Measurements from ENCODE around the gene TMEM175. TPM values are rescaled to one million over a fixed set of nuclear protein-coding genes. Genes with fewer than 3 reads are reported as not detected.

The TMEM175 gene
- total RNA-seq, 2 experiments from 2014 or later = 11.0 to 11.2 TPM

GRCh38 chr4:958696-959337 is 26.6 kb downstream of the TMEM175 start:
- no peak overlapping the region for H3K27ac Mint-ChIP-seq
- ChIA-PET CTCF (interaction anchor here (1.3 kb wide), 1 partner anchor 28 kb away, joined by 3 read pairs; the partner anchor contains the start of gene IDUA), POLR2A (no interaction called here)
- no peak overlapping the region for H3K4me3 Mint-ChIP-seq
- peaks cover 3% of the 10 kb centered on the region for H3K36me3 Mint-ChIP-seq (ENCODE audit: low read depth)
- no peak for ATAC-seq
- no peaks in the 10 kb centered on the region for H3K9me3 Mint-ChIP-seq
- TF ChIP-seq CTCF (IDR thresholded peaks at IDR 0.05) = no peak
- DNase-seq = no peak
- no peaks in the 10 kb centered on the region for H3K27me3 Mint-ChIP-seq
- intact Hi-C loops (cut with micrococcal nuclease) = no loop called here
- H3K4me1 Mint-ChIP-seq (ENCODE audit: low read depth) = no peaks in the 10 kb centered on the region

GRCh38 chr4:959338-960139 is 27.3 kb downstream of the TMEM175 start:
- Mint-ChIP-seq H3K4me3 (no peak overlapping the region), H3K27ac (no peak overlapping the region), H3K27me3 (no peaks in the 10 kb centered on the region), H3K36me3 (ENCODE audit: low read depth) (peaks cover 3% of the 10 kb centered on the region), H3K9me3 (no peaks in the 10 kb centered on the region), H3K4me1 (ENCODE audit: low read depth) (no peaks in the 10 kb centered on the region)
- ATAC-seq (no peak), DNase-seq (no peak)
- CTCF ChIA-PET = interaction anchor here (1.3 kb wide), 1 partner anchor 28 kb away, joined by 3 read pairs; the partner anchor contains the start of gene IDUA
- intact Hi-C loops (cut with micrococcal nuclease) = no loop called here
- no peak for TF ChIP-seq CTCF (IDR thresholded peaks at IDR 0.05)
- POLR2A ChIA-PET = no interaction called here

- Mint-ChIP-seq H3K4me1 (ENCODE audit: low read depth) (no peaks in the 10 kb centered on the region), H3K27me3 (no peaks in the 10 kb centered on the region), H3K9me3 (no peaks in the 10 kb centered on the region), H3K4me3 (no peak overlapping the region), H3K36me3 (ENCODE audit: low read depth) (no peaks in the 10 kb centered on the region), H3K27ac (no peak overlapping the region)
- ChIA-PET CTCF (interaction anchor here (1.3 kb wide), 1 partner anchor 27 kb away, joined by 3 read pairs; the partner anchor contains the start of gene IDUA), POLR2A (no interaction called here)
- TF ChIP-seq CTCF (IDR thresholded peaks at IDR 0.05) = no peak
- intact Hi-C loops (cut with micrococcal nuclease) = no loop called here
- no peak for ATAC-seq
- DNase-seq = no peak
Observed at GRCh38 chr4:960140-960635, 27.9 kb downstream of the TMEM175 start.

GRCh38 chr4:960636-961350 is 28.5 kb downstream of the TMEM175 start:
- H3K27me3 Mint-ChIP-seq = no peaks in the 10 kb centered on the region
- POLR2A ChIA-PET = interaction anchor here (0.6 kb wide), 1 partner anchor 141 kb away, joined by 3 read pairs; no protein-coding TSS in a partner anchor
- H3K9me3 Mint-ChIP-seq = no peaks in the 10 kb centered on the region
- no peaks in the 10 kb centered on the region for H3K36me3 Mint-ChIP-seq (ENCODE audit: low read depth)
- ATAC-seq (no peak), DNase-seq (no peak)
- no peak for TF ChIP-seq CTCF (IDR thresholded peaks at IDR 0.05)
- H3K27ac Mint-ChIP-seq = no peak overlapping the region
- CTCF ChIA-PET = no interaction called here
- no peaks in the 10 kb centered on the region for H3K4me1 Mint-ChIP-seq (ENCODE audit: low read depth)
- intact Hi-C loops (cut with micrococcal nuclease) = no loop called here
- H3K4me3 Mint-ChIP-seq = no peak overlapping the region
